Stimulated activated naive CD8-positive, alpha-beta T cell treated with anti-CD3 and anti-CD28 coated beads, Interleukin-15, Interleukin-2, amounts not matched to agents 100 U/mL and 50 U/mL, for 24 hours (primary cell): ENCODE results near the gene CIBAR2.
A peak's percentile ranks its signal among the peaks of the same experiment; 100 is the strongest.

ENCODE experiments used
- ATAC-seq: fragments of 150-1000 bp; cut with Tn5 transposase; one replicate; pipeline ENCODE4 v1.10.0; 2021
- DNase-seq: peaks from one replicate; pipeline ENCODE4 v3.0.0; 2021

CIBAR2 gene

DNA sequence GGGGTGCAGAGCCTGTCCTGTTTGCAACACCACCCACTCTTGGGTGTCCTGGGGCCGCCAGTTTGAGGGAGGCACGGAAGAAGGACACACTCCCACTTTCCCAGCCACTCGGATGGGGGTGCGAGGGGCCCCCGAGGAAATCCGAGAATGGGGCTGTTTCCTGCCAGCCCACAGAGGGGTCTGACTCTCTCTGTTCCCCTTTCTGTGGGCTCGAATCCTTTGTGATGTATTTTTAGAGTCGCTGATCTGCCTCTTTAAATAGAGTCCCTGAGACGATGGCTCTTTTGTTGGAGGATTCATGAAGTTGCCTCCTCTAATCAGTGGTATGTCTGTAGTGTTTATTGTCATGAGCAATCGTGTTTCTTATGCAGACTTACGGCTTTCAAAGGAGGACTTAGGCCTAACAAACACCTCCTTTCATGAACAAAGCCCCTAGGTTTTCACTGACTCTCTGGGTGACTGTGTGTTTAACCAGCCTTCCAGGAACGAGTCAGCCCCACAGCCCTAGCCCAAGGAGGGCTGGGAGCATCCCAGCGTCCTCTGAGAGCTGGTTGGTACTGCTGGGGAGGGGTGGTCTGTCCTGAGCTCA, 29.1 kb downstream of the CIBAR2 start:
- no peak for ATAC-seq

DNA sequence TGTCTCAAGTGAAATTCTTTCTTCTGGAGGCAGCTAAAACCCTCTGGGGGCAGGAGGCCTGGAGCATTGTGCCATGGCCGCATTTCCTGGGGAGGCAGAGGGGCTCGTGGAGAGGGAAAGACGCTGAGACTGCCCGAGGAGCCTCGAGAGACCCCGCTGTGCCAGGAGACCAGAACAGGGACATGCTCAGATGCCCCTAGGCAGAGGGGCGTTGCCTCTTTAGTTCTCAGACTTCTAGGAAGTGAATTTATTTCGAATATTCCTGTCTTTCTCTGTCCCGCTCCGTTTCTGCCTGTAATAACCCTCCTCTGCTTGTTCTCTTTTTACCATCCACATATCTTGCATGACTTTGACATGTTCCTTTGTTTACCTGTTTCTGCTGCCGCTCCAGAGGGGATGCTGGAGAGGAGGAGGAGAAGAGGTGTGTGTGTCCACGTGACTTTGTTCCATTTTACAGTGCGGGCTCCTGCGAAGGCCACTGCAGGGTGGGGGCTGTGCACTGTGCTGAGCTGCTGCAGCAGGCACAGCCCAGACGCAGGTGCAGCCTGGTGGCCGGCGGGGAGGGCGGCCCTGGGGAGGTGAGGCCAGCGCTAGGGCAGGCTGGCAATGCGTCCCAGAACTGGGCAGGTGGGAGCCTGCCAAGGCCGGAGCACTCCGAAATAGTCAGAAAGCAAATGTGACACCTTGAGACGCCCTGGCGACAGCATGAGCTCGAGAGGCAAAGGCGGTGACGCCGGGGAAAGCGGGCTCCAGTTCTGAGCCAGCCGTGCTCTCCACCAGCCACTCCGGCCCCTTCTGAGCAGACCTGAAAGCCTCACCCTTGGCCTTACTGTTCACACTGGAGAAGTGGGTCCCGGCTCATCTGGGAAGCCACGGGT, 29.9 kb downstream of the CIBAR2 start:
- no peak for ATAC-seq
- DNase-seq = no peak

More for the DNA sequence above, 29.1 kb downstream of the CIBAR2 start:
- DNase-seq = no peak

GRCh38 chr16:85081765-85082164, 30.5 kb downstream of the CIBAR2 start:
- ATAC-seq (no peak), DNase-seq (no peak)

DNA sequence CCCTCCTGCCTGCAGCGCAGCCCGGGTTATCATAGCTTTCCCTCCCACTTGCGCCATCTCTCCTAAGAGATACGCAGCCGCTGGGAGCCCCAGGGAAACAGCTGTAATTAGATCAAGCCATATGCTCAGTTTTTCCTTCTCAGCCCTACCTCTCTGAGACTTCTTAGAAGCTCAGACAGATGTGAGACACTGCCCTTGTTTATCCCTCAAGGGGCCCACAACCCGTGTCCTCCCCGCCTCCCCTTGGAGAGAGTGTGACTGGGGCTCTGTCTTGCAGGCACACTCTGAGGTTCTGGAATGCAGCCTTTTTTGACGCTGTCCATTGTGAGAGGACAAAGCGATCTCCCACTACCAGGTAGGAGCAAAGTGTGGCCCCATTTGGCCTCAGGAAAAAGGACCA, 31.2 kb downstream of the CIBAR2 start:
- DNase-seq = no peak
- ATAC-seq = no peak

DNA sequence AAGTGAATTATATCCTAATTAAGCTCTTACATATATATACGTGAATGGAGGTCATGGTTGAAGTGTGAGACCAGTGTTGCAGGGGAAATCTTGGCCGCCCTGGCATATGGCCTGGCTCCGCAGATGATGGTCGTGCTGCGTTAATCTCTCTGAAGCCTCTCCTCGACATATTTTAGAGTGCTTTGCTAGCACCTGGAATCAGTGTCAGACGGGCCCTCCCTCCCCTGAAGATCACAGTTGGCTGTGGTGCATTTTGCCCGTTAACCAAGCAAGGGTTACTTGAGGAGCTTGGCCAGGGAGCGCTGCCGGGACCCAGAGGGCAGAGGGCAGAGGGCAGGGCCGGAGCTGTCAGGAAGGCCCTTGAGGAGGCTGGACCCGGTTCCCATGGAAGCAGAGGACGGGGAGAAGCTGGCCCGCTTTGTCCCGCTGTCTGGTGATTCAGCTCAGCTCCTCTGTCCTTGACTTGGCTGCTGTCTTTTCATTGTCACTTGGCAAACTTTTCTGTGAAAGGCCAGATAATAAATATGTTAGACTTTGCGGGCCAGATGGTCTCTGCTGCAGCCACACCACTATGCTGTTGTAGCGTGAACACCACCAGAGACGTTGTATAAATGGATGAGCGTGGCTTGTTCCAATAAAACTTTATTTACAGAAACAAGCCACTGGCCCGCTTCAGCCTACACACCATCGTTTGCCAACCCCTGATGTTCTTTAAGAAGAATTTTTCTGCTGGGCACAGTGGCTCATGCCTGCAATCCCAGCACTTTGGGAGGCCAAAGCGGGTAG, 32.3 kb downstream of the CIBAR2 start:
- ATAC-seq (no peak), DNase-seq (no peak)

GRCh38 chr16:85078952-85079351, 33.3 kb downstream of the CIBAR2 start:
- ATAC-seq = no peak
- no peak for DNase-seq

- ATAC-seq (no peak), DNase-seq (no peak)
Measured at GRCh38 chr16:85078226-85078625, 34.0 kb downstream of the CIBAR2 start.

- no peak for DNase-seq
- no peak for ATAC-seq
Measured at GRCh38 chr16:85077576-85078125, 34.6 kb downstream of the CIBAR2 start.

- DNase-seq (no peak), ATAC-seq (no peak)
Measured at GRCh38 chr16:85077039-85077438, 35.2 kb downstream of the CIBAR2 start.

DNA sequence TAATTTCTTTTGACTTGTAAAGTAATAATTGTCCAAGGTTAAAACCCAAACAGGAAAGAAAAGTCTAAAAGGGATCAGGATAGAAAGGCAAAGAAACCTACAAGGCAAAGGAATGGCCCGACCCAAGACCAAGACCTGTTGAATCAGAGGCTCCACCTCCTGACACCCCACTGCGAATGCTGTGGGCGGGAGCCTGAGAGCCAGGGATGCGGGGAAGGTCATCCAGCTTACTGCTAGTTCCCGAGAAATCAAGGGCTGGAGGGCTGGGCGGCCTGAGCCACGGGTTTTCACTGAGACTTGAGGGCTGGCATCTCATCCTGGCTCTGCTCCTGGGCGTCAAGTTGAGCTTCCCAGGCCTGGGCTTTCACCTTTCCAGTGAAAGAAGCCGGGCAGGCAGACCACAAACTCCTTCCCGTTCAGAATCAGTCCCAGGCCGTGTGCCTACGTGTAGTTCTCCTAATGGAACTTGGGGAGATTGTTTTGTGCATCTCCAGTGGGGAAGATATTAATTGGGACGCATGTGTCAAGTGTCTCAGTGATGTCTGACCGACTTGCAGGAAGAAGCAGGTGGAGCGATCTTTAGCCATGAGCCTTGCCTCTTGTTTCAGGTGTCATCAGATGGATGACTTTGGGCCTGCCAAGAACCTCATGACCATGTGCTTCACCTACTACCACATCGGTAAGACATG, 36.9 kb downstream of the CIBAR2 start:
- DNase-seq = no peak
- no peak for ATAC-seq

GRCh38 chr16:85074225-85074914, 37.9 kb downstream of the CIBAR2 start:
- DNase-seq = no peak
- no peak for ATAC-seq

GRCh38 chr16:85072947-85073346, 39.3 kb downstream of the CIBAR2 start:
- no peak for ATAC-seq

DNA sequence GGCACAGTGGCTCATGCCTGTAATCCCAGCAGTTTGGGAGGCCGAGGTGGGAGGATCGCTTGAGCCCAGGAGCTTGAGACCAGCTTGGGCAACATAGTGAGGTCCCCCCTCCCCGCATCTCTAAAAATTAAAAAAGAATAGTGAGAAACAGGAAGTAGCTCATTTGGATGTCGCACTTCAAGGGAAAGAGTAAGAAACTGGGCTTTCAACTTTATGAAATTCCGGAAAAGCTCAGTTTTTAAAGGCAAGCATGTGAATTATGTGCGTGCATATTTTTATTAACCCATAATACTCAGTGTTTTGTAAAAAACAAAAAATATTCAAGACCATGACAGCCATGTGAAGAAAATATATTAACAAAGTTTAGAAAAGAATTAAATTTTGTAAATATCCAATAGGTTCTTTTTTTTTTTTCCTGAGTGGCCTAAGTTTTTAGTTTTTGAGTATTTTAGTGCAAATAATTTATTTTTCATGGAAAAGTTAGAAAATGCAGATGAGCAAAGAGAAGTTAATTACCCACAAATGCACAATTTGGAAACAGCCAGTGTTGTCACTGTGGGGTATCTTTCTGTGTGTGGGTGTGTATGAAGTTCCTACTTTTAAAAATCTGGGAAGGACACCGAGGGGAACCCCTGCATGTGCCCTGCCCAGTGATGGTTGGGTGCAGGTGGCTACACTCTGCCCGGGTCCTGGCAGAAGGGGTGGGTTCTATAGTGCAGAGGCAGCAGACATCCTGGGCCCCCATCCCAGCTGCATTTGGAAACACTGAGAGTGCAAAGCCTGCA, 40.0 kb downstream of the CIBAR2 start:
- DNase-seq (no peak), ATAC-seq (no peak)

More at GRCh38 chr16:85072947-85073346, 39.3 kb downstream of the CIBAR2 start:
- no peak for DNase-seq

DNA sequence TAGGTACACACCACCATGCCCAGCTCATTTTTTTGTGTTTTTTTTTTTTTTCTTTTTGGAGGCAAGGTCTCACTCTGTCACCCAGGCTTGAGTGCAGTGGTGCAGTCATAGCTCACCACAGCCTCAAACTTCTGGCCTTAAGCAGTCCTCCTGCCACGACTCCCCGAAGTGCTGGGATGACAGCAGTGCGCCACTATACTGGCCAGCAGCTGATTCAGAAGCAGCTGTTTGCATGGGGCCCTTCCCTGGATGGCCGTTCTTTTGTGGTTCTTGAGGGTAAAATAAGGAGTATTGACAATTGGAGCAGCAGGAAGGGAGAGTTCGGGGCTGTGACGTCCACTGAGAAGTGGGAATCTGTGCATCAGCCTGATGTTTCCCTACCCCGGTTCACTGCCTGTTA, 43.1 kb downstream of the CIBAR2 start:
- DNase-seq (no peak), ATAC-seq (no peak)

- no peak for DNase-seq
- no peak for ATAC-seq
Measured at GRCh38 chr16:85068746-85069145, 43.5 kb downstream of the CIBAR2 start.

DNA sequence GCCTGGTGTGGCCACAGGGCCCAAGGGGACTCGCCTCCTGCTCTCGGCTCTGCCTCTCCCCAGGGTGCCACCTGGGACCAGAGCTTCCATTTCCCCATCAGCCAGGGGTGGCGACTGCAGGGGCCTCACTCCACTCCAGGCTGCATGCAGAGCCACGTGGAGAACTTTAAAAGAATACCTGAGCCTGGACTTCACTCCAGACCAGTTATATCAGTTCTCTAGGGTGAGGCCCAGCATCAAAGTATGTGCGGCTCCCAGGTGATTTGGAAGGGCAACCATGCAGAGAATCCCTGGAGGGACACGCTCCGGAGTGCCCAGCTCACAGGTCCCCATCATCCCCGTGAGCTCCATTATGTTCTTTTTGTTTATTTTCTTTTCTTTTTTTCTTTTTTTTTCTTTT, 44.8 kb downstream of the CIBAR2 start:
- no peak for ATAC-seq

GRCh38 chr16:85067024-85067423, 45.2 kb downstream of the CIBAR2 start:
- no peak for DNase-seq
- ATAC-seq = no peak

More for the DNA sequence above, 44.8 kb downstream of the CIBAR2 start:
- DNase-seq = no peak

GRCh38 chr16:85066346-85066885, 45.9 kb downstream of the CIBAR2 start:
- DNase-seq = no peak
- peak; percentile 16 for ATAC-seq

- DNase-seq (no peak), ATAC-seq (no peak)
Measured at GRCh38 chr16:85065099-85065498, 47.2 kb downstream of the CIBAR2 start.

GRCh38 chr16:85064186-85064585, 48.1 kb downstream of the CIBAR2 start:
- no peak for ATAC-seq
- DNase-seq = no peak
